ENCODE results near the gene MET. TPM values are rescaled to one million over a fixed set of nuclear protein-coding genes. Genes with fewer than 3 reads are reported as not detected.

Gene MET
- total RNA-seq, 1 experiment from 2014 or later, result 5.0 TPM

GRCh38 chr7:116711790-116712189 is 39.8 kb downstream of the MET start:
- Histone ChIP-seq H3K9ac (ENCODE audit: extremely low read depth, insufficient read length, low read length) (no peak overlapping the region), H4K5ac (ENCODE audit: insufficient read length, low read depth, low read length) (no peak overlapping the region), H4K8ac (replicated peaks; ENCODE audit: insufficient read length, low read depth, low read length) (no peak overlapping the region), H3K4me1 (ENCODE audit: insufficient read depth, low read length) (no peaks in the 10 kb centered on the region; the same call in 1 of the 2 replicates), H2BK20ac (ENCODE audit: low read depth, low read length, poor library complexity, severe bottlenecking) (no peak overlapping the region), H4K20me1 (ENCODE audit: control insufficient read depth, insufficient read depth, insufficient read length) (no peaks in the 10 kb centered on the region), H3T11ph (ENCODE audit: low read length) (no peak overlapping the region), H3K23me2 (ENCODE audit: insufficient read length, low read depth, low read length, poor library complexity, severe bottlenecking) (no peaks in the 10 kb centered on the region), H2AK5ac (ENCODE audit: insufficient read length, low read length) (no peak overlapping the region), H2BK5ac (ENCODE audit: insufficient read length, low read length) (no peak overlapping the region), H2BK15ac (ENCODE audit: low read depth, low read length) (no peak overlapping the region), H3K27me3 (ENCODE audit: insufficient read depth, low read length) (no peaks in the 10 kb centered on the region), H3K18ac (ENCODE audit: insufficient read length, low read depth, low read length) (no peak overlapping the region), H3K79me1 (ENCODE audit: insufficient read depth, low read depth, low read length, poor library complexity, severe bottlenecking) (no peaks in the 10 kb centered on the region), H3K23ac (ENCODE audit: insufficient read length, low read depth, low read length) (no peak overlapping the region), H3K27ac (ENCODE audit: insufficient read length, low read depth, low read length) (no peak overlapping the region), H2BK120ac (ENCODE audit: low read depth, low read length, poor library complexity, severe bottlenecking) (no peak overlapping the region), H3K14ac (ENCODE audit: insufficient read depth, low read length) (no peak overlapping the region; the same call in 1 of the 2 replicates), H3K9me3 (ENCODE audit: control insufficient read depth, low read depth, low read length) (no peaks in the 10 kb centered on the region), H3K4ac (ENCODE audit: low read depth, low read length) (no peak overlapping the region), H3K4me2 (ENCODE audit: insufficient read depth, insufficient read length, low read length) (no peak overlapping the region), H3K79me2 (ENCODE audit: insufficient read depth, low read length) (no peaks in the 10 kb centered on the region), H2BK12ac (ENCODE audit: insufficient read length, low read depth, low read length) (no peak overlapping the region), H2AFZ (ENCODE audit: low read length) (no peak overlapping the region), H4K91ac (ENCODE audit: insufficient read length, low read depth, low read length) (no peak overlapping the region), H3K56ac (ENCODE audit: insufficient read length, low read depth, low read length) (no peak overlapping the region)
- H3K9me3 Mint-ChIP-seq, result no peaks in the 10 kb centered on the region
- no peak for DNase-seq
- no peaks in the 10 kb centered on the region for H3K36me3 Mint-ChIP-seq (ENCODE audit: insufficient read depth in 1 of 3, low read depth in 3 of 3)
- no peak for TF ChIP-seq CTCF (conservative IDR thresholded peaks at IDR 0.05)
- WGBS (ENCODE audit: extremely low coverage, insufficient read length, low lambda C conversion rate), result no CpG with 5 or more reads among the region's 4 CpGs
- no peak overlapping the region for H3K4me3 Mint-ChIP-seq
- peaks cover 11 to 14% of the 10 kb centered on the region in 2 experiments for H3K4me1 Mint-ChIP-seq
- H3K27ac Mint-ChIP-seq, result no peak overlapping the region
- H3K27me3 Mint-ChIP-seq (ENCODE audit: low read depth), result no peaks in the 10 kb centered on the region

Measured in H9 (cell line).